ENCODE results near the gene TMEM184C. TPM values are rescaled to one million over a fixed set of nuclear protein-coding genes. Genes with fewer than 3 reads are reported as not detected.

TMEM184C gene
- total RNA-seq, 1 donor from 2014 or later, result 51.7 TPM

DNA sequence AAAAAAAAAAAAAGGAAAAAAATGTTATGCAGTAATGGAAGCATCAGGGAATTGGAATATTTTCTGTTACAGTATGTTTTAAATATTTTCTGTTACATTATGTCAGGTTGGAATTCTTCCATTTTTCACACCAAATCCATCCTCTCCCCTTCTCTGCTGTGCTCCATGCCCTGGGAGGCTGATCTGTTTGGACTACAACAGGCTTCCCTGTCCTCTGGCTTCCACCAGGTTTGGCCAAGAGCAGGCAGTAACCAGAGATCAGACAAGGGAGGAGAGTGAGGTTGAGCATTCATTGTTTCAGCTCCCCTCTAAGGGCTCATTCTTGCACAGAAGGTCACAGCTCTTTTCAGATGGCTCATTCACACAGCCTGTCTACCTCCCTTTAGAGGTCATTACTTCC is 11.7 kb upstream of the TMEM184C start:
- DNase-seq, result no peak

DNA sequence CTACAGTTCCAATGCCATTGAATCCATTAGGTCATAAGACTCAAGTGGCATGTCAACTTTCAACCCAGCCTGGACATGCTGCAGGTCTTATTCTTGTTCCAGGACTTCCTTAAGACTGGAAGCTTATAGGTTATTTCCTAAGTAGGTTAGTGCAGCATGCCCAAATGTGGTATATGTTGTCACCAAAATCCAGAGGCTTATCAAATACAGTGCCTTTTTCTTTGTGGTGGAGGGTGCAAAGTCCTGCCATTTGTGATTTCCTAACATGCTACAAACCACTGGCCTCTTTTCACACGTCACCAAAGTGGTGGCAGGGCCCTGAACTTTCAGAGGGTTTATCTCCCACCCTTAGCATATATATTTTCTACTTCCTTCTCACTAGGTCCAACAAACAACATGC is 9.7 kb upstream of the TMEM184C start:
- DNase-seq, result no peak

- no peak for DNase-seq
Measured at GRCh38 chr4:147610686-147611085, 6.5 kb upstream of the TMEM184C start.

DNA sequence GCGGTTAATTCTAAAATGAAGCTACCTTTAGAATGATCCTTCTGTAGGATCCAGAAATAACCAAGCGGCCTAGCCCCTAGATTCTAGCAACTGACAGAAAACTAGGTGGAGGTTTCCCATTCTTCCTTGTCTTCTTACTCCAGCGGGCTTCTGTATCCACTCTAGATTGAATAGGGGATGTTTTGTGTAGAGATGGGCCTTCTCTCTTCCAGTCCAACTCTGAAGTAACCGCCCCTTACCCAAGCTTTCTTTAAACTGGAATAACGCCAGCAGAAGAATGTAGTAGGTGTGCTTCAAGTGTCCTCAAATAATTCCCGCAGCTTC is 386 bp upstream of the TMEM184C start:
- no peak for DNase-seq

GRCh38 chr4:147617841-147618691 is 869 bp downstream of the TMEM184C start:
- no peak for DNase-seq

DNA sequence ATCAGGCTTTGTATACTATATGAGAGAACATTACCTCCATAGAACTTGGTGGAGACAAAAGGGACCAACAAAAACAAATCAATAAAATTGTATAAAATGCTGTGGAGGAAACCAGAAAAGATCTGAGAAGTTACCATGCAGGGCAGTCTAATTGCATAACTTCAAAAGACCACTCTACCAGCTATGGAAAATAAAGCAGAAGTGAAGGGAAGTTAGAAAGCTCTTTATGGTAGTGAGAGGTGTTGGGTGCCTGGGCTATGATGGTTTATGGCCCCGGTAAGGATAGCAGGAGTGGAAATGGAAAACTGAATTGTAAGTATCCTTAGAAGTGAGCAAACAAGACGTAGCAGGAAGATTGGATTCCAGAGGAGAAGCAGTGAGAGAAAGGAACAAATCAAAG is 3.1 kb downstream of the TMEM184C start:
- no peak for DNase-seq

DNA sequence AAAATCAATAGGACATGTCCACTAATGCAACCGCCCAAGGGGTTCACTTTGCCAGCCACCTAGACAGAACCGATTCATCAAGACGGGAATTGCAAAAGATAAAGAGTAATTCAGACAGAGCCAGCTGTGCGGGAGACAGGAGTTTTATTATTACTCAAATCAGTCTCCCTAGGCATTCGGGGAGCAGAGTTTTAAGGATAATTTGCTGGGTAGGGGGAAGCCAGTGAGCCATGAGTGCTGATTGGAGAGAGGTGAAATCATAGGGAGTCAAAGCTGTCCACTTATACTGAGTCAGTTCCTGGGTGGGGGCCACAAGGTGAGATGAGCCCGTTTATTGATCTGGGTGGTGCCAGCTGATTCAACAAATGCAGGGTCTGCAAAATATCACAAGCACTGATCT is 8.5 kb downstream of the TMEM184C start:
- DNase-seq, result no peak

DNA sequence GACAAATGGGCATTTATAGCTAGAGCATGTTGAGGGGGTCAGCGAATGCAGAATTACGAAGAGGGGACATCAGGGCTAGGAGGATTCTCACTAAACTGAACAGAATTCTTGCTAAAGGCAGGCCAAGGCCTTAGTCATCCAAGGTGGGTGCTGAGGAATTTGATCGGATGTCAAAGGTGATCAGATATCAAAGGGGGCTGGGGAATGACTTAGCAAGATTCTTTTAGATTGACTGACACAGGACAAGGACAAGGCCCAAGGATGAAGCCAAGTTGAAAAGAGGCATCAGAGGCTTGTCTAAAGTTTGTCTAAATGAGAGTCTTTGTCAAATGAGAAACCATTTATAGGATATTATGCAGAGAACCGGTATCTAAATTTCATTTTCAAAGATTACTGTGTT is 9.7 kb downstream of the TMEM184C start:
- DNase-seq, result no peak

GRCh38 chr4:147628415-147628814 is 11.2 kb downstream of the TMEM184C start:
- no peak for DNase-seq

DNA sequence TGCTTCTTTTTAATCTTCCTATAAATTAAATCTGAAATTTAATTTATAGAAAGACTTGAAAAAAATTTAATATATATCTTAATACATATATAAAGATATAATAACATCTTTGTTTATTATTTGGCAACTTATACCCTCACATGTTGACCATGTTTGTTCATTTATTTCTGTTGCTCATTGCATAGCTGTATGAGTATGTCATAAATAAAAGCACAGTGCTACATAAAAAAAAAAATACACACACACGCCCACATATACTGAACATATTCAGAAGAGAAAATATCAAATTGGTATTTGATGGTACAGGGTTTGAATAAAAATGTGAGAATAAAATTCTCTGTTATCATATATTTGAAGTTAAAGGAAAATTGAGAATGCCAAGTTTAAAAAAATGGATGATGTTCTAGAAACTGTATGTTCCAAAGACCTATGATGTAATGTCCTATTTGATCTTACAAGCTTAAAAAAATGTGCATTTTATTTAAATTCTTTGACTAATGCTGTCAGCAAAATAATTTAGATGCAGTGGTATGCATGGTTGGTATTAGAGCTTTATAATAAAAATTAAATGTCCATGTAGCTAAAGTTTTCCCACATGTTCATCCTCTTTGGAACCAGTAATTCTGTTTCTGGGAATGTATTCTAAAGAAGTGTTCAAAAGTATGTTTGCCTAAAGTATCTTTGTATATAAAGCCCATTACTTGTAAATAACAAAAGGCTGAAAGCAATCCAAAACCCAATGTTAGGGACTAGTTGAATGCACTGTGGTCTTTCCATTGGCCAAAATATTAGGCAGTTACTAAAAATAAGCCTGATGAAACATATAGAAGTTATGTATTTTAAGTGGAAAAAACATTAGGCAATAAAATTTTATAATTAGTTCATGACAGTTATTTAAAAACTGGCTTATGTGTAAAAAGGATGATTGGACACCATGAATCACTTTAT is 12.9 kb downstream of the TMEM184C start:
- DNase-seq, result no peak

DNA sequence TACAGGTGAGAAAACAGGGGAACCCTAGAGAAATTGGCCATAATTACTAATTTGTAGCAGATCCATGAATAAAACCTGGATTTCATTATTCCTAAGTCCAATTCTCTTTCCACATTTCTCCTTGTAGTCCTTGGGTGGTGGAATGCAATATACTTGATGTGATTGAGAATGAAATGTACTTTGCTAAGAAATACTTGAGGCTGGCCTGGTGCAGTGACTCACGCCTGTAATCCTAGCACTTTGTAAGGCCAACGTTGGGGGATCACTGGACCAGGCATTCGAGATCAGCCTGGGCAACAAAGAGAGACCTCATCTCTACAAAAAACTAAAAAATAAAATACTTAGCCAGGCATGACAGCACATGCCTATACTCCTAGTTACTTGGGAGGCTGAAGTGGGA is 15.9 kb downstream of the TMEM184C start:
- no peak for DNase-seq

DNA sequence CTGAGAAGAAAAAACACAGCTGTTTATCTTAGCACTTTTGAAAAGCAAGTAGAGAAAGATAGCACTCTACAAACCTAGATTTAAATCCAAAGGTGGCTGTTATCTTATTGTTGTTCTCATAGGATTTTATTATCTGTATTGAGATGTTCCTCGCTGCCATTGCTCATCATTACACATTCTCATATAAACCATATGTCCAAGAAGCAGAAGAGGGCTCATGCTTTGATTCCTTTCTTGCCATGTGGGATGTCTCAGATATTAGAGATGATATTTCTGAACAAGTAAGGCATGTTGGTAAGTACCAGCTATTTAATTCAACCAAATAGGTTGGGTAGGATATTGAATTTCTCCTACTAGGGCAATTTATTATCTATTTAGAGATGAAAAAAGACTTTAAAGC is 16.4 kb downstream of the TMEM184C start:
- DNase-seq, result no peak

- no peak for DNase-seq
Measured at GRCh38 chr4:147635348-147635747, 18.2 kb downstream of the TMEM184C start.

DNA sequence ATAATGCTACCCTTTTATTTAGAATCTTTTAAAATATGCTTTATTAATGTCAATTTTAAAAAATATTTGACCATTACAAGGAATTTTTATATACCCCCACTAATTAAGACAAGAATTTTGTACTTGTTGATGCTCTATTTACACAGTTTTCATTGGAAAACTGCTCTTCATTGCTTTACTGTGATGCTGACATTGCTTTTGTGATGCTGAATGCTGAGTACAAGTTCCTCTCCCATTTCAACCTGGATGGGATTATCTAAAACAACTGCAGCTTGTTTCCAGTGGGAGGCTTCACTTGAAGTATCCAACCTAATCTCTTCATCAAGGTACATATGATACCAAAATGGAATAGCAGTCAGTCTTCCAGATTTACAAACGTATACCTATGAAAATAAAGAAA is 21.2 kb downstream of the TMEM184C start:
- DNase-seq, result no peak

DNA sequence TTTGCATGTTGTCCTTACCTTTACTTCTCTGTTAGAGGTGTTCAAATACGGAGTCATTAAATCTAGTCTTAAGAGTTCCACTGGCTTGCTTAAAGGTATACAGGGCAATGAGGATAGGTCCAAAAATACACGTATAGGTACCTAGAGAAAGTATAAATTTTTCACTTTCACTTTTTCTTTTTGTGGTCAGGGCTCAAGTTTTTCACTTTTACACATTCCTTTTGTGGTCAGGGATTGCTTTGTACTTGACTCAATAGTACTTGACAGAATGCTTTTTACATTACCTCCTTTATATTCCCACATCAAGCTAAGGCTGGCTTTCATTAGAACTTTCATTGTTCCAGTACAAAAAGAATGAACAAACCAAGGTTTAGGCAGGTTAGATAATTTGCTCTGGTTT is 21.7 kb downstream of the TMEM184C start:
- DNase-seq, result no peak

DNA sequence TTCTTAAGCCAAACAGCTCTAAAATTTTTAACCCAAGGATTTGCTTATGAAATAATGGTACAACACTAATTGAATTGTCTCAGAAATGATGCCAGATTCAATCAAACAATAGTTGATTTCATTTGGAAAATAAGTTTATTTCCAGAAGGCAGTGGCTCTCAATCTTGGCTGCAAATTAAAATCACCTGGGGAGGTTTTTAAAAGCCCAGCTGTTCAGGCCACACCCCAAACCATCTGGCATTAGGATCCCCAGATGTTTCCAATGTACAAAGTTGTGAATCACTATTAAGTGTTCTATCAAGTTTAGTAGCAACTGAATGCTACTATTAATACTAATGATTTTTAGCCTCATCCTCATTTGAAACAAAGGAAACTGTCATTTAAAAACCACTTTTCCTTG is 22.2 kb downstream of the TMEM184C start:
- no peak for DNase-seq

GRCh38 chr4:147640331-147640730 is 23.1 kb downstream of the TMEM184C start:
- DNase-seq, result no peak

- no peak for DNase-seq
Measured at GRCh38 chr4:147643616-147644015, 26.4 kb downstream of the TMEM184C start.

DNA sequence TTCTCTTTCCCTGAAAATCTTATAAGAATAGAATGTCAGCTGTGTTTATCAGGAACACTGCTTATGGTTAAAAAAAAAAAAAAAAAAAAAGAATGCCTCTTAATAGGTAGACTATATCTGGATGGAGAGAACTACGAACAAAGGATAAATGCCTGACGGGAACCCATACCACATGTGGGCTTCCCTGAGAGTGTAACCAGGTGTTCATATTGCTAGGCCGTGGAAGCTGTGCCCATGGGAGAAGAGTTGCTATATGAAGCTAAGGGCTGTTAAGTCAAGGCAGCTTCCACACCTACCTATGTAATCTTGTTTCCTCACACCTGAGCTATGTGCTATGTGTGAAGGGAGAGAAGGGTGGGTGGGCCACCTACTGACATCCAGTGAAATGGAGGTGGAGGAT is 27.3 kb downstream of the TMEM184C start:
- no peak for DNase-seq

- no peak for DNase-seq
Measured at GRCh38 chr4:147645099-147645498, 27.9 kb downstream of the TMEM184C start.

- DNase-seq, result no peak
Measured at GRCh38 chr4:147648656-147649055, 31.5 kb downstream of the TMEM184C start.

DNA sequence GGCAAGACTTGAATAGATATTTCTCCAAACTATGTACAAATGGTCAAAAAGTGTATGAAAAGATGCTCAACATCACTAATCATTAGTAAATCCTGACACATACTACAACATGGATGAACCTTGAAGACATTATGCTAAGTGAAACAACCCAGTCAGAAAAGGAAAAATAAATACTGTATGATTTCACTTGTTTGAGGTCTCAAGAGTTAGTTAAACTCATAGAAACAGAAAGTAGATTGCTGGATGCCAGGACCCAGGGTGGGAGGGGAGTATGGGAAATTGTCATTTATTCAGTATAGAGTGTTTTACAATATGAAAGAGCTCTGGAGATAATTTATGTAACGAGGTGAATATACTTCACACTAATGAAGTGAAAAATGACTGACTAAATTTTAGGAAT is 34.4 kb downstream of the TMEM184C start:
- DNase-seq, result no peak

- no peak for DNase-seq
Measured at GRCh38 chr4:147655639-147656038, 38.4 kb downstream of the TMEM184C start.

- DNase-seq, result no peak
Measured at GRCh38 chr4:147658501-147658900, 41.3 kb downstream of the TMEM184C start.
